NCI-H1930 (cell line): ENCODE results near the gene IL32.

Source experiments
- DNase-seq, 2 experiments: peaks; one replicate each; lab custom pipeline; 2025; lab: John Stamatoyannopoulos, UW

Gene IL32

GRCh38 chr16:3065069-3065741 lies at the start of gene IL32:
IL32 (plus strand) TSS chr16:3065640; CDS start chr16:3065812, 172 bp downstream.
- no peak for DNase-seq

GRCh38 chr16:3015865-3016521 lies 49.4 kb upstream of the IL32 start:
- no peak for DNase-seq

- DNase-seq, result no peak
Measured at GRCh38 chr16:3017344-3017743, 48.1 kb upstream of the IL32 start.

GRCh38 chr16:3017794-3018506 lies 47.5 kb upstream of the IL32 start, which contains the start of gene CLDN6:
CLDN6 (minus strand) TSS chr16:3018183; CDS start chr16:3016021, 2,162 bp downstream.
- DNase-seq, result peak in 1 of 2 experiments; percentile 42

- no peak for DNase-seq
Measured at GRCh38 chr16:3019594-3020246, 45.7 kb upstream of the IL32 start.

GRCh38 chr16:3020247-3020603 lies 45.2 kb upstream of the IL32 start, which contains the start of gene TNFRSF12A:
TNFRSF12A (plus strand) TSS chr16:3020368; CDS start chr16:3020398, 30 bp downstream.
- peak; percentile 63 to 82 for DNase-seq

- DNase-seq, result peak in 1 of 2 experiments; percentile 60
Measured at GRCh38 chr16:3020604-3021448, 44.6 kb upstream of the IL32 start.

GRCh38 chr16:3021449-3022207 lies 43.8 kb upstream of the IL32 start:
- peak; percentile 69 to 71 for DNase-seq

- DNase-seq, result no peak
Measured at GRCh38 chr16:3022208-3022683, 43.2 kb upstream of the IL32 start.

GRCh38 chr16:3022684-3023414 lies 42.6 kb upstream of the IL32 start:
- no peak for DNase-seq

GRCh38 chr16:3023415-3023668 lies 42.1 kb upstream of the IL32 start:
- DNase-seq, result no peak

- peak; percentile 95 to 98 for DNase-seq
Measured at GRCh38 chr16:3023669-3024478, 41.6 kb upstream of the IL32 start, which contains the start of the genes HCFC1R1 and THOC6. HCFC1R1 (minus strand) TSS chr16:3023942; CDS start chr16:3023941, 1 bp downstream. THOC6 (plus strand) TSS chr16:3024035; CDS start chr16:3024327, 292 bp downstream.

- DNase-seq, result no peak
Measured at GRCh38 chr16:3025032-3026002, 40.1 kb upstream of the IL32 start.

- DNase-seq, result no peak
Measured at GRCh38 chr16:3026003-3026378, 39.4 kb upstream of the IL32 start.

GRCh38 chr16:3026609-3027488 lies 38.6 kb upstream of the IL32 start:
- no peak for DNase-seq

- no peak for DNase-seq
Measured at GRCh38 chr16:3027489-3027795, 38.0 kb upstream of the IL32 start.
